HepG2 (cell line): ENCODE measurements around the gene KCND2. TPM values are rescaled to one million over a fixed set of nuclear protein-coding genes. Genes with fewer than 3 reads are reported as not detected.

Experiments used
- CBX5 ChIP-seq: sonication (generic); formaldehyde crosslinking; IDR thresholded peaks from 2 replicates; pipeline ENCODE4 v1.4.0; 2020; ENCODE audit warnings: missing genetic modification reagents, borderline replicate concordance
- EEA1 ChIP-seq: sonication (generic); formaldehyde crosslinking; IDR thresholded peaks from 2 replicates; pipeline ENCODE4 v1.5.1; 2020; ENCODE audit warnings: mild to moderate bottlenecking, missing genetic modification reagents, borderline replicate concordance
- MED13 ChIP-seq: sonication (generic); formaldehyde crosslinking; IDR thresholded peaks from 2 replicates; pipeline ENCODE4 v1.5.0; 2020; ENCODE audit warnings: missing genetic modification reagents
- MEIS1 ChIP-seq: sonication (generic); formaldehyde crosslinking; IDR thresholded peaks from 2 replicates; pipeline ENCODE4 v1.9.0; 2021; ENCODE audit warnings: mild to moderate bottlenecking, missing genetic modification reagents, moderate library complexity, borderline replicate concordance
- PHF21A ChIP-seq: sonication (generic); formaldehyde crosslinking; IDR thresholded peaks from 2 replicates; pipeline ENCODE4 v1.5.0; 2020; ENCODE audit warnings: mild to moderate bottlenecking, missing genetic modification reagents
- RAD21 ChIP-seq: fragments of 450-650 bp; formaldehyde crosslinking; IDR thresholded peaks from 2 replicates; pipeline ENCODE4 v1.5.0; 2020; ENCODE audit warnings: mild to moderate bottlenecking
- ZNF292 ChIP-seq: sonication (generic); formaldehyde crosslinking; IDR thresholded peaks from 2 replicates; pipeline ENCODE4 v1.8.1; 2022; ENCODE audit warnings: mild to moderate bottlenecking, low read depth, missing genetic modification reagents, borderline replicate concordance
- ZNF552 ChIP-seq: sonication (generic); formaldehyde crosslinking; IDR thresholded peaks from 2 replicates; pipeline ENCODE4 v1.9.0; 2022; ENCODE audit warnings: missing genetic modification reagents, mild to moderate bottlenecking, borderline replicate concordance
- ZNF674 ChIP-seq: sonication (generic); formaldehyde crosslinking; IDR thresholded peaks from 2 replicates; pipeline ENCODE4 v1.5.0; 2020; ENCODE audit warnings: low read depth, mild to moderate bottlenecking, missing genetic modification reagents
- ZNF773 ChIP-seq: sonication (generic); formaldehyde crosslinking; IDR thresholded peaks from 2 replicates; pipeline ENCODE4 v1.4.0; 2020; ENCODE audit warnings: missing genetic modification reagents, borderline replicate concordance
- polyA plus RNA-seq, 8 experiments: library from polyadenylated mRNA; depleted of rRNA in 3 of 8; stranded (reverse) in 7 of 8; unstranded in 1 of 8; fragments of >200 nt; fragmentation: Illumina TruSeq in 4 of 8; extraction: Trizol in 4 of 8; gene quantifications; 2 replicates each; pipeline versions ENCODE4 v1.2.1 to v1.2.3, GENCODE V29; 2011 to 2016; ENCODE audit warnings: low read depth in 4 of 8, missing spikeins in 1 of 8, mixed read lengths in 1 of 8; ENCODE audit not compliant: insufficient read depth in 1 of 8
- total RNA-seq, 5 experiments: library from RNA; depleted of rRNA; stranded (reverse); fragments of >200 nt; fragmentation: Illumina TruSeq; extraction: Trizol; gene quantifications; 2 replicates each; pipeline ENCODE4 v1.2.3, GENCODE V29; 2016; ENCODE audit warnings: low read depth in 1 of 5
- TF ChIP-seq, protein P1 (sequence below): sonication (generic); formaldehyde crosslinking; IDR thresholded peaks from 2 replicates; pipeline ENCODE4 v1.4.0; 2020; ENCODE audit warnings: mild to moderate bottlenecking, missing genetic modification reagents
- TF ChIP-seq, protein P2 (sequence below): sonication (generic); formaldehyde crosslinking; IDR thresholded peaks from 2 replicates; pipeline ENCODE4 v1.8.0; 2022; ENCODE audit warnings: missing genetic modification reagents, mild to moderate bottlenecking, inconsistent platforms, borderline replicate concordance
- TF ChIP-seq, protein P3 (sequence below): sonication (generic); formaldehyde crosslinking; conservative IDR thresholded peaks from 2 replicates; pipeline ENCODE4 v1.4.0; 2020; ENCODE audit warnings: missing genetic modification reagents

The KCND2 gene
- total and polyA plus RNA-seq, 2 of the 13 experiments (the other 11 are each of a cell fraction or from before 2014, with no cell fraction given), result not detected

DNA sequence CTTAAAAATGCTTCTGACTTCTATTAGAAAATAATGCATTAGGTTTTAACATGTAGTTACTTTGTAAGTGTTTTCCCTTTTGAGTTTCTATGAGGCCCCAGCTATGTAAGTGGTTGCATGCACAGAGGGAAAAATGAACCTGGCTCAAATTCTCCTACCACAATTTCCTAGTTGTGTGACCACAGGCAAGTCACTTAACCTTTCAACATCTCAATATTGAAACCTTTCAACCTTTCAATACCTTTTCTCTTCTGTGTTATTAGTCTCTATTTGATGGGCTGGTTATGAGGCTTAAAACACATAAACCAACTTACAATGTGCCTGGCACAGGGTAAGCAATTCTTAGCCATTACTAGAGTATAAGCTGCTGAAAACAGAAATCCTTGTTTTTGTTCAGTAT, 203.0 kb downstream of the KCND2 start (continued):
- TF ChIP-seq, protein P1, sequence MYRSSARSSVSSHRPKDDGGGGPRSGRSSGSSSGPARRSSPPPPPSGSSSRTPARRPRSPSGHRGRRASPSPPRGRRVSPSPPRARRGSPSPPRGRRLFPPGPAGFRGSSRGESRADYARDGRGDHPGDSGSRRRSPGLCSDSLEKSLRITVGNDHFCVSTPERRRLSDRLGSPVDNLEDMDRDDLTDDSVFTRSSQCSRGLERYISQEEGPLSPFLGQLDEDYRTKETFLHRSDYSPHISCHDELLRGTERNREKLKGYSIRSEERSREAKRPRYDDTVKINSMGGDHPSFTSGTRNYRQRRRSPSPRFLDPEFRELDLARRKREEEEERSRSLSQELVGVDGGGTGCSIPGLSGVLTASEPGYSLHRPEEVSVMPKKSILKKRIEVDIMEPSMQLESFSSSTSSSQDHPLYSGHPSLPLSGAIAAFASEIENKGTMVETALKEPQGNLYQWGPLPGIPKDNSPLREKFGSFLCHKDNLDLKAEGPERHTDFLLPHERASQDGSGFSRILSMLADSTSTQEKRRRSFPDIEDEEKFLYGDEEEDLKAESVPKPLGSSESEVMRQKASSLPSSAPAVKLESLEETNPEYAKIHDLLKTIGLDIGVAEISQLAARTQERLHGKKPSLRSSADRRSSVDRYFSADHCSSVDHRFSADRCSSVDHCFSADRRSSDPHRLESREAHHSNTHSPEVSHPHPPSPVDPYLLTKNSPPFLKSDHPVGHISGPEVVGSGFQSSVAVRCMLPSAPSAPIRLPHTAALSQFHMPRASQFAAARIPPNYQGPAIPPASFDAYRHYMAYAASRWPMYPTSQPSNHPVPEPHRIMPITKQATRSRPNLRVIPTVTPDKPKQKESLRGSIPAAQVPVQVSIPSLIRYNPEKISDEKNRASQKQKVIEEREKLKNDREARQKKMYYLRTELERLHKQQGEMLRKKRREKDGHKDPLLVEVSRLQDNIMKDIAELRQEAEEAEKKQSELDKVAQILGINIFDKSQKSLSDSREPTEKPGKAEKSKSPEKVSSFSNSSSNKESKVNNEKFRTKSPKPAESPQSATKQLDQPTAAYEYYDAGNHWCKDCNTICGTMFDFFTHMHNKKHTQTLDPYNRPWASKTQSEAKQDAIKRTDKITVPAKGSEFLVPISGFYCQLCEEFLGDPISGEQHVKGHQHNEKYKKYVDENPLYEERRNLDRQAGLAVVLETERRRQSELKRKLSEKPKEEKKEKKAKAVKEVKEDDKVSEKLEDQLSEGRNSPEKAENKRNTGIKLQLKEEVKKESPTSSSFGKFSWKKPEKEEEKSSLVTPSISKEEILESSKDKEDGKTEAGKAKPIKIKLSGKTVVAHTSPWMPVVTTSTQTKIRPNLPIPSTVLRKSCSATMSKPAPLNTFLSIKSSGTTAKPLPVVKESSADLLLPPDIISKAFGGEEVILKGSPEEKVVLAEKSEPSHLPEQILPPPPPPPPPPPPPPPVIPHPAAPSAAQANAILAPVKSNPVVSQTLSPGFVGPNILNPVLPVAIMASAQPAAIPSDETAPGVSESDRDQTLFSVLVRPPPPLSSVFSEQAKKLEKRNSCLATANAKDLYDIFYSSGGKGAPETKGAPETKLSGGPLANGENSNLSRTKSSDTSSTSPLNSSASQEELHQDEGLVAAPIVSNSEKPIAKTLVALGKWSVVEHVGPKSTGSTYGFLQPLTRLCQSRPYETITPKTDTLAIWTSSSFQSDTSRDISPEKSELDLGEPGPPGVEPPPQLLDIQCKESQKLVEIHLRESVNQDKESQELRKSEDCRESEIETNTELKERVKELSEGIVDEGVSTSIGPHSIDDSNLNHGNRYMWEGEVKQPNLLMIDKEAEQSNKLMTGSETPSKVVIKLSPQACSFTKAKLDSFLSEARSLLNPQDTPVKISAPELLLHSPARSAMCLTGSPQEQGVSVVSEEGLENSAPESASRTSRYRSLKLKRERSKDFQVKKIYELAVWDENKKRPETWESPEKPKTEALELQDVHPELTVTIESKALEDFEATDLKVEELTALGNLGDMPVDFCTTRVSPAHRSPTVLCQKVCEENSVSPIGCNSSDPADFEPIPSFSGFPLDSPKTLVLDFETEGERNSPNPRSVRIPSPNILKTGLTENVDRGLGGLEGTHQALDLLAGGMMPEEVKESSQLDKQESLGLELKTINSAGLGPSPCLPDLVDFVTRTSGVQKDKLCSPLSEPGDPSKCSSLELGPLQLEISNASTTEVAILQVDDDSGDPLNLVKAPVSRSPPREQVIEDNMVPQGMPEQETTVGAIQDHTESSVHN (CRISPR knock-in tag), result no peak
- no peak for TF ChIP-seq RAD21
- TF ChIP-seq ZNF292, result no peak
- no peak for TF ChIP-seq ZNF552 (CRISPR knock-in tag)
- no peak for TF ChIP-seq MED13
- no peak for TF ChIP-seq CBX5 (CRISPR knock-in tag)
- no peak for TF ChIP-seq PHF21A (CRISPR knock-in tag)
- TF ChIP-seq, protein P2, sequence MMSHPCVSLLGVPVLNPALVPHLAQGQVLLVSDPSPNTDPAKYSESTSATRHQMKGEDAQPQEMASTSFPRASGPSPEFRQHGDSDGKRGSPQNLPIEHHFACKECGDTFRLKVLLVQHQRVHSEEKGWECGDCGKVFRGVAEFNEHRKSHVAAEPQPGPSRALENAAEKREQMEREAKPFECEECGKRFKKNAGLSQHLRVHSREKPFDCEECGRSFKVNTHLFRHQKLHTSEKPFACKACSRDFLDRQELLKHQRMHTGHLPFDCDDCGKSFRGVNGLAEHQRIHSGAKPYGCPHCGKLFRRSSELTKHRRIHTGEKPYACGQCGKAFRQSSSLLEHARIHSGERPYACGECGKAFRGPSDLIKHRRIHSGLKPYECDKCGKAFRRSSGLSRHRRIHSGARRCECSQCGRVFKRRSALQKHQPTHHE, result no peak
- TF ChIP-seq, protein P3, sequence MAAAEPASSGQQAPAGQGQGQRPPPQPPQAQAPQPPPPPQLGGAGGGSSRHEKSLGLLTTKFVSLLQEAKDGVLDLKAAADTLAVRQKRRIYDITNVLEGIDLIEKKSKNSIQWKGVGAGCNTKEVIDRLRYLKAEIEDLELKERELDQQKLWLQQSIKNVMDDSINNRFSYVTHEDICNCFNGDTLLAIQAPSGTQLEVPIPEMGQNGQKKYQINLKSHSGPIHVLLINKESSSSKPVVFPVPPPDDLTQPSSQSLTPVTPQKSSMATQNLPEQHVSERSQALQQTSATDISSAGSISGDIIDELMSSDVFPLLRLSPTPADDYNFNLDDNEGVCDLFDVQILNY, result no peak
- TF ChIP-seq ZNF773 (CRISPR knock-in tag), result no peak
- no peak for TF ChIP-seq ZNF674 (CRISPR knock-in tag)
- no peak for TF ChIP-seq MEIS1
- no peak for TF ChIP-seq EEA1 (CRISPR knock-in tag)
